Measurements from ENCODE around the gene CCSER1. TPM values are rescaled to one million over a fixed set of nuclear protein-coding genes. Genes with fewer than 3 reads are reported as not detected.

The CCSER1 gene
- total RNA-seq, 1 donor from 2014 or later, result 15.7 TPM

- Mint-ChIP-seq H3K4me3 (ENCODE audit: unreplicated experiment) (no peak overlapping the region), H3K9me3 (ENCODE audit: unreplicated experiment) (peaks cover 3% of the 10 kb centered on the region), H3K27ac (ENCODE audit: unreplicated experiment) (no peak overlapping the region), H3K27me3 (ENCODE audit: unreplicated experiment) (no peaks in the 10 kb centered on the region), H3K4me1 (ENCODE audit: low read depth, unreplicated experiment) (no peaks in the 10 kb centered on the region), H3K36me3 (ENCODE audit: unreplicated experiment) (no peaks in the 10 kb centered on the region)
- no peak for DNase-seq
- TF ChIP-seq CTCF (IDR thresholded peaks at IDR 0.05; ENCODE audit: partially characterized antibody, unreplicated experiment), result no peak
Observed at GRCh38 chr4:90317785-90318184, 190.6 kb downstream of the CCSER1 start.

GRCh38 chr4:90318193-90318592 lies 191.0 kb downstream of the CCSER1 start:
- no peaks in the 10 kb centered on the region for H3K27me3 Mint-ChIP-seq (ENCODE audit: unreplicated experiment)

GRCh38 chr4:90328558-90328957 lies 201.4 kb downstream of the CCSER1 start:
- H3K27ac Mint-ChIP-seq (ENCODE audit: unreplicated experiment), result no peak overlapping the region
- H3K36me3 Mint-ChIP-seq (ENCODE audit: unreplicated experiment), result no peaks in the 10 kb centered on the region
- no peak for TF ChIP-seq CTCF (IDR thresholded peaks at IDR 0.05; ENCODE audit: partially characterized antibody, unreplicated experiment)
- H3K4me1 Mint-ChIP-seq (ENCODE audit: low read depth, unreplicated experiment), result peaks cover 3% of the 10 kb centered on the region
- DNase-seq, result peak; percentile 41
- peaks cover 2% of the 10 kb centered on the region for H3K9me3 Mint-ChIP-seq (ENCODE audit: unreplicated experiment)
- no peaks in the 10 kb centered on the region for H3K27me3 Mint-ChIP-seq (ENCODE audit: unreplicated experiment)
- no peak overlapping the region for H3K4me3 Mint-ChIP-seq (ENCODE audit: unreplicated experiment)

More at GRCh38 chr4:90318193-90318592, 191.0 kb downstream of the CCSER1 start:
- no peak overlapping the region for H3K4me3 Mint-ChIP-seq (ENCODE audit: unreplicated experiment)
- no peak for TF ChIP-seq CTCF (IDR thresholded peaks at IDR 0.05; ENCODE audit: partially characterized antibody, unreplicated experiment)
- H3K4me1 Mint-ChIP-seq (ENCODE audit: low read depth, unreplicated experiment), result no peaks in the 10 kb centered on the region
- peaks cover 3% of the 10 kb centered on the region for H3K9me3 Mint-ChIP-seq (ENCODE audit: unreplicated experiment)
- H3K27ac Mint-ChIP-seq (ENCODE audit: unreplicated experiment), result no peak overlapping the region
- no peak for DNase-seq
- no peaks in the 10 kb centered on the region for H3K36me3 Mint-ChIP-seq (ENCODE audit: unreplicated experiment)

- peaks cover 3% of the 10 kb centered on the region for H3K4me1 Mint-ChIP-seq (ENCODE audit: low read depth, unreplicated experiment)
- H3K36me3 Mint-ChIP-seq (ENCODE audit: unreplicated experiment), result no peaks in the 10 kb centered on the region
- H3K27me3 Mint-ChIP-seq (ENCODE audit: unreplicated experiment), result no peaks in the 10 kb centered on the region
- DNase-seq, result no peak
- no peak overlapping the region for H3K4me3 Mint-ChIP-seq (ENCODE audit: unreplicated experiment)
- H3K9me3 Mint-ChIP-seq (ENCODE audit: unreplicated experiment), result no peaks in the 10 kb centered on the region
- no peak overlapping the region for H3K27ac Mint-ChIP-seq (ENCODE audit: unreplicated experiment)
- TF ChIP-seq CTCF (IDR thresholded peaks at IDR 0.05; ENCODE audit: partially characterized antibody, unreplicated experiment), result no peak
Observed at GRCh38 chr4:90330546-90330945, 203.4 kb downstream of the CCSER1 start.

- no peak overlapping the region for H3K4me3 Mint-ChIP-seq (ENCODE audit: unreplicated experiment)
- H3K4me1 Mint-ChIP-seq (ENCODE audit: low read depth, unreplicated experiment), result no peaks in the 10 kb centered on the region
- H3K27ac Mint-ChIP-seq (ENCODE audit: unreplicated experiment), result no peak overlapping the region
- no peak for DNase-seq
- H3K27me3 Mint-ChIP-seq (ENCODE audit: unreplicated experiment), result no peaks in the 10 kb centered on the region
- no peaks in the 10 kb centered on the region for H3K36me3 Mint-ChIP-seq (ENCODE audit: unreplicated experiment)
- H3K9me3 Mint-ChIP-seq (ENCODE audit: unreplicated experiment), result no peaks in the 10 kb centered on the region
- no peak for TF ChIP-seq CTCF (IDR thresholded peaks at IDR 0.05; ENCODE audit: partially characterized antibody, unreplicated experiment)
Observed at GRCh38 chr4:90345549-90346215, 218.5 kb downstream of the CCSER1 start.
